Measurements from ENCODE around the gene ERBB2.
"Not testable (repeated sequence)": the region's sequence is repeated elsewhere in the genome, so short reads cannot be mapped to it uniquely, and the experiment has no call there.

The ERBB2 gene

GRCh38 chr17:39688475-39688835 is 11.4 kb upstream of the ERBB2 start:
- peak overlapping the region; percentile 61 for H3K4me3 ChIP-seq (ENCODE audit: low read depth, low read length)
- no peak for DNase-seq
- no peaks in the 10 kb centered on the region for H3K36me3 ChIP-seq (replicated peaks)
- in situ Hi-C loops (cut with HindIII; ENCODE audit: low pct_ligation_motif_present, low sequenced_read_pairs), result no loop called here
- peak overlapping the region; percentile 58 for H3K27ac ChIP-seq
- H3K27me3 ChIP-seq (replicated peaks), result no peaks in the 10 kb centered on the region
- TF ChIP-seq CTCF (IDR thresholded peaks at IDR 0.05; ENCODE audit: low read depth, low read length, missing control alignments), result no peak

GRCh38 chr17:39688945-39689344 is 10.9 kb upstream of the ERBB2 start:
- DNase-seq, result no peak
- H3K27ac ChIP-seq, result no peak overlapping the region
- in situ Hi-C loops (cut with HindIII; ENCODE audit: low pct_ligation_motif_present, low sequenced_read_pairs), result no loop called here
- H3K4me3 ChIP-seq (ENCODE audit: low read depth, low read length), result peak overlapping the region; percentile 61
- no peaks in the 10 kb centered on the region for H3K36me3 ChIP-seq (replicated peaks)
- H3K27me3 ChIP-seq (replicated peaks), result no peaks in the 10 kb centered on the region
- no peak for TF ChIP-seq CTCF (IDR thresholded peaks at IDR 0.05; ENCODE audit: low read depth, low read length, missing control alignments)

- no peaks in the 10 kb centered on the region for H3K27me3 ChIP-seq (replicated peaks)
- H3K36me3 ChIP-seq (replicated peaks), result no peaks in the 10 kb centered on the region
- in situ Hi-C loops (cut with HindIII; ENCODE audit: low pct_ligation_motif_present, low sequenced_read_pairs), result no loop called here
- H3K4me3 ChIP-seq (ENCODE audit: low read depth, low read length), result no peak overlapping the region
- TF ChIP-seq CTCF (IDR thresholded peaks at IDR 0.05; ENCODE audit: low read depth, low read length, missing control alignments), result no peak
- DNase-seq, result no peak
- no peak overlapping the region for H3K27ac ChIP-seq
These were observed 5.3 kb upstream of the ERBB2 start for GRCh38 chr17:39694593-39694992.

GRCh38 chr17:39695089-39695474 is 4.8 kb upstream of the ERBB2 start:
- no peak for DNase-seq
- in situ Hi-C loops (cut with HindIII; ENCODE audit: low pct_ligation_motif_present, low sequenced_read_pairs), result no loop called here
- TF ChIP-seq CTCF (IDR thresholded peaks at IDR 0.05; ENCODE audit: low read depth, low read length, missing control alignments), result no peak
- Histone ChIP-seq H3K27me3 (replicated peaks) (no peaks in the 10 kb centered on the region), H3K36me3 (replicated peaks) (no peaks in the 10 kb centered on the region), H3K4me3 (ENCODE audit: low read depth, low read length) (no peak overlapping the region), H3K27ac (no peak overlapping the region)

GRCh38 chr17:39696731-39697130 is 3.1 kb upstream of the ERBB2 start:
- no peak for DNase-seq
- no peak for TF ChIP-seq CTCF (IDR thresholded peaks at IDR 0.05; ENCODE audit: low read depth, low read length, missing control alignments)
- Histone ChIP-seq H3K27me3 (replicated peaks) (no peaks in the 10 kb centered on the region), H3K36me3 (replicated peaks) (no peaks in the 10 kb centered on the region), H3K27ac (no peak overlapping the region), H3K4me3 (ENCODE audit: low read depth, low read length) (no peak overlapping the region)
- in situ Hi-C loops (cut with HindIII; ENCODE audit: low pct_ligation_motif_present, low sequenced_read_pairs), result no loop called here

GRCh38 chr17:39697961-39698360 is 1.9 kb upstream of the ERBB2 start:
- Histone ChIP-seq H3K27me3 (replicated peaks) (no peaks in the 10 kb centered on the region), H3K4me3 (ENCODE audit: low read depth, low read length) (no peak overlapping the region), H3K27ac (no peak overlapping the region), H3K36me3 (replicated peaks) (no peaks in the 10 kb centered on the region)
- TF ChIP-seq CTCF (IDR thresholded peaks at IDR 0.05; ENCODE audit: low read depth, low read length, missing control alignments), result no peak
- in situ Hi-C loops (cut with HindIII; ENCODE audit: low pct_ligation_motif_present, low sequenced_read_pairs), result no loop called here
- DNase-seq, result no peak

- DNase-seq; H3K36me3 ChIP-seq (replicated peaks); H3K27me3 ChIP-seq (replicated peaks); H3K27ac ChIP-seq; in situ Hi-C loops (cut with HindIII; ENCODE audit: low pct_ligation_motif_present, low sequenced_read_pairs): not testable (repeated sequence)
- peak overlapping the region; percentile 72 for H3K4me3 ChIP-seq (ENCODE audit: low read depth, low read length)
These were observed 577 bp upstream of the ERBB2 start for GRCh38 chr17:39699157-39699817.
